Lower leg skin (tissue), 4 donors: ENCODE results near the gene TMEM30B. TPM values are rescaled to one million over a fixed set of nuclear protein-coding genes. Genes with fewer than 3 reads are reported as not detected.

Experiments used
- DNase-seq, 2 donors: peaks; one replicate each; pipeline ENCODE4 v3.0.0-alpha.2; 2019; ENCODE audit warnings: low spot score in 2 of 2
- H3K4me3 ChIP-seq: fragments of 200-600 bp; sonication (generic); 2 replicates; pipeline ENCODE4 v1.5.1; 2017; ENCODE audit warnings: mild to moderate bottlenecking, low read depth; ENCODE audit not compliant: poor library complexity, severe bottlenecking
- CTCF ChIP-seq, 3 donors: fragments of 450-650 bp; IDR thresholded peaks; one replicate each; pipeline ENCODE4 v1.5.1; 2016; ENCODE audit warnings: antibody characterized with exemption in 3 of 3, mild to moderate bottlenecking in 3 of 3, moderate library complexity in 2 of 3
- POLR2A ChIP-seq, 2 donors: fragments of 450-650 bp; IDR thresholded peaks; one replicate each; pipeline ENCODE4 v1.6.1; 2016 to 2017; ENCODE audit warnings: antibody characterized with exemption in 2 of 2, mild to moderate bottlenecking in 1 of 2, moderate library complexity in 1 of 2
- WGBS, 2 donors: methylation state at CpG; one replicate each; pipeline ENCODE4 v1.1.5; 2018; 5-methylcytosine and 5-hydroxymethylcytosine counted together
- intact Hi-C: fragments of 100-400 bp; cut with DNase I; formaldehyde crosslinking; loops from one replicate; pipeline ENCODE4 v1.15.0; 2023; ENCODE audit warnings: low total_unique reads
- total RNA-seq, 4 donors: library from RNA; depleted of rRNA; stranded (reverse); fragments of >200 nt; gene quantifications; one replicate each; pipeline ENCODE4 v1.1.0, GENCODE V29; 2016

TMEM30B gene
- 10 to 100 TPM; 25.1 to 43.6 (median 34.8) TPM for total RNA-seq

GRCh38 chr14:61281186-61281947 is at the start of gene TMEM30B:
TSS of gene TMEM30B (minus strand) at chr14:61281338. CDS start at chr14:61281147, 191 bp downstream.
- H3K4me3 ChIP-seq, result peak within 1 kb of the TSS; percentile 75
- TF ChIP-seq CTCF (IDR thresholded peaks at IDR 0.05) (no peak), POLR2A (IDR thresholded peaks at IDR 0.05) (no peak)
- peak; percentile 62 to 91 for DNase-seq
- 12% methylated on average over 26 to 29 of the region's 43 CpGs for WGBS, 2 donors
- intact Hi-C loops, result no loop called here

- no peak overlapping the region for H3K4me3 ChIP-seq
- intact Hi-C loops, result no loop called here
- DNase-seq, result no peak
- TF ChIP-seq POLR2A (IDR thresholded peaks at IDR 0.05), result no peak
- no peak for TF ChIP-seq CTCF (IDR thresholded peaks at IDR 0.05)
- WGBS, 2 donors, result 87 to 95% methylated on average over 1 of the region's 1 CpG
These were observed 49.4 kb upstream of the TMEM30B start for GRCh38 chr14:61330511-61330910.

DNA sequence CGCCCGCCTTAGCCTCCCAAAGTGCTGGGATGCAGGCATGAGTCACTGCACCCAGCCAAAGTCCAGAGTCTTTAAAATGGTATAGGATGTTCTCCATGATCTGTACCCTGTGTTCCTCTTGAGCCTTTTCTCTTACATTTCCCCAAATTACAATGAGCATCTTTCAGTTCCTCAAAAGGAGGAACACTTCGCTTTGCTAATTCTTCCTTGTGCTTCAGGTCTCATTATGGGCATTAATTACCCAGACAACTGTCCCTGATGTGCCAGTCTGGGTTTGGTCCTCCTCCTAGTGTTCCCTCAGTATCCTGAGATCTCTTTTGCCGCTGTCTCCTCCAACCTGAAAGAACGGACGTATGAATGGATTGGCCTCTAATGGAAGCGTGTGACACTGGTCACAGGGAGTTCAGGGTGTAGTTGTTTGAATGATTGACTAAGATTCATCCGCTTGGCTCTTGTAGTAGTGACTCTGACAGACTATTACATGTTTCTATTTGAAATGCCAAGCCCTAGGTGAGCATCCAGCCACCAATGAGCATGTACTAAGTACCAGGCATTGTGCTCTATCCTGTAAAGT is 48.4 kb upstream of the TMEM30B start:
- DNase-seq, result no peak
- intact Hi-C loops, result no loop called here
- no peak overlapping the region for H3K4me3 ChIP-seq
- 90 to 92% methylated on average over 8 of the region's 8 CpGs for WGBS, 2 donors
- TF ChIP-seq CTCF (IDR thresholded peaks at IDR 0.05), result no peak
- TF ChIP-seq POLR2A (IDR thresholded peaks at IDR 0.05), result no peak

- H3K4me3 ChIP-seq, result no peak overlapping the region
- WGBS, 2 donors, result 89 to 94% methylated on average over 4 of the region's 4 CpGs
- intact Hi-C loops, result no loop called here
- no peak for DNase-seq
- TF ChIP-seq POLR2A (IDR thresholded peaks at IDR 0.05), result no peak
- no peak for TF ChIP-seq CTCF (IDR thresholded peaks at IDR 0.05)
These were observed 47.6 kb upstream of the TMEM30B start for GRCh38 chr14:61328626-61329262.

- DNase-seq, result peak; percentile 64 to 94
- TF ChIP-seq CTCF (IDR thresholded peaks at IDR 0.05) (no peak), POLR2A (IDR thresholded peaks at IDR 0.05) (no peak)
- no peak overlapping the region for H3K4me3 ChIP-seq
- 21 to 25% methylated on average over 4 of the region's 4 CpGs for WGBS, 2 donors
- intact Hi-C loops, result no loop called here
These were observed 45.7 kb upstream of the TMEM30B start for GRCh38 chr14:61326847-61327246.
